Measurements from ENCODE around the gene MATK. TPM values are rescaled to one million over a fixed set of nuclear protein-coding genes. Genes with fewer than 3 reads are reported as not detected.
A peak's percentile ranks its signal among the peaks of the same experiment; 100 is the strongest.
"Not testable (repeated sequence)": the region's sequence is repeated elsewhere in the genome, so short reads cannot be mapped to it uniquely, and the experiment has no call there.

The MATK gene
- total RNA-seq, 4 donors from 2014 or later, result 0.74 to 29.3 (median 3.3) TPM

DNA sequence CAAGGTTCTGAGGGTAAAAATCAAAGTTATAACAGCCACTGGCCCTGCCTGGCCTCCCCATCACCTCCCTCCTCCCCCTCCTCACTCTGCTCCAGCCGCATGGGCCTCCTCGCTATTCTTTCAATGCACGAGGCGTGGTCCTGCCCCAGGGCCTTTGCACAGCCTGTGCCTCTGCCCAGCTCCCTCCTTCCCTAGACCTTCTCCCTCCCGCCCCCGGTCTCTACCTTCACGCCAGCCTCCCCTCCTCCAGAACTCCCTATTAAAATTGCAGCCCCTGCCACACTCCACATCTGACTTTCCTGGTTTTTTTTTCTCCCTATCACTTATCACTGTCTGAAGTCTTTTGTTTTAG lies 17.5 kb downstream of the MATK start:
- ATAC-seq (ENCODE audit: low FRiP score) (no peak), DNase-seq (ENCODE audit: low spot score) (no peak)
- TF ChIP-seq, protein P1, sequence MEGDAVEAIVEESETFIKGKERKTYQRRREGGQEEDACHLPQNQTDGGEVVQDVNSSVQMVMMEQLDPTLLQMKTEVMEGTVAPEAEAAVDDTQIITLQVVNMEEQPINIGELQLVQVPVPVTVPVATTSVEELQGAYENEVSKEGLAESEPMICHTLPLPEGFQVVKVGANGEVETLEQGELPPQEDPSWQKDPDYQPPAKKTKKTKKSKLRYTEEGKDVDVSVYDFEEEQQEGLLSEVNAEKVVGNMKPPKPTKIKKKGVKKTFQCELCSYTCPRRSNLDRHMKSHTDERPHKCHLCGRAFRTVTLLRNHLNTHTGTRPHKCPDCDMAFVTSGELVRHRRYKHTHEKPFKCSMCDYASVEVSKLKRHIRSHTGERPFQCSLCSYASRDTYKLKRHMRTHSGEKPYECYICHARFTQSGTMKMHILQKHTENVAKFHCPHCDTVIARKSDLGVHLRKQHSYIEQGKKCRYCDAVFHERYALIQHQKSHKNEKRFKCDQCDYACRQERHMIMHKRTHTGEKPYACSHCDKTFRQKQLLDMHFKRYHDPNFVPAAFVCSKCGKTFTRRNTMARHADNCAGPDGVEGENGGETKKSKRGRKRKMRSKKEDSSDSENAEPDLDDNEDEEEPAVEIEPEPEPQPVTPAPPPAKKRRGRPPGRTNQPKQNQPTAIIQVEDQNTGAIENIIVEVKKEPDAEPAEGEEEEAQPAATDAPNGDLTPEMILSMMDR (IDR thresholded peaks at IDR 0.05), result no peak

DNA sequence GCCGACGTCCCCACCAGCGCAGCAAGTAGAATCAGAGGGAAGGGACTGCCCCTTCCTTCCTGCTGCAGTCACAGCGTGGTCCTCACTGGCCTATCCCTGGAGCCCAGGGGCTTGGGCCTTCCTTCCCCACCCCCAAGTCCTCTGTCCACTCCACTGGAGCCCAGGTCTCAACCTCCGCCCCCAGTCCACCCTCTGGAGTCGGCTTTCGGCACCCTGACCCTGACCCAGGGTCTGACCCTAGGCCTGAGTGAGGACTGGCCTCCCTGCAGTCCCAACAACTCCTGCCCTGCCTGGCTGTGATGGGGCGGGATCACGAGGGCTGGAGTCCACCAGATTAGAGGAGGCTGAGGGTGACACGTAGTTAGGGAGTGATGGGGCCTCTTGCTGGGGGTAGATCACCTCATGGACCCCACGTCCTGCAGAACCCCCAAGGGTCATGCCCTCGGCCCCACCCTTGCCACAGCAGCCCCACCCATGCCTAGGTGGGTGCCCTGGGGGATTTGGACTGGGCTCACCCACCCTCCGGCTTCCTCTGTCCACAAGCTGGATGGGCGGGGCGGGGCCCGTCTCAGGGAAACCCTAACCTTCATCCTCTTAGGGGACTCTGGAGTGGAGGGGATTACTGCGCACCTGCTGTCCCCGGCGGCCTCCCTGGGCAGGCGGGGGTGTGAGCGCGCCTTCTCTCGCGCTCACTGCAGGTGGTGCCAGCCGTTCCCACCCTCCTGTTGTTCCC lies 18.0 kb downstream of the MATK start:
- DNase-seq (ENCODE audit: low spot score) (no peak), ATAC-seq (ENCODE audit: low FRiP score) (no peak)
- TF ChIP-seq, protein P1 (IDR thresholded peaks at IDR 0.05), result no peak

DNA sequence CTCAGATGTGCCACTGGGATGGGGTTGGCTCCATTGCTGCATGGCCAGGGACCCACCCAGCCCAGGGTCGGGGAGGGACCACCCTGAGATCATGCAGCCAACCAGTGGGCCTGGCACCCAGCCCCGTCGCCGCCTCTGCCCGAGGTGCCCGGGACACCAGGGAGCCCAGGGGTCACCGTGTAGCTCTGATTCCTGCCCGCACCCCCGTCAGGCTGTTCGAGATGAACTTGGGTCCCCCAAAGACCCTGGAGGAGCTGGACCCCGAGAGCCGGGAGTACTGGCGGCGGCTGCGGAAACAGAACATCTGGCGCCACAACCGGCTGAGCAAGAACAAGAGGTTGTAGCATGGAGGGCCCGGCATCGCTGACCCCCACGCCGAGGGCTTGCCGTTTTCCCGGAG lies 19.1 kb downstream of the MATK start:
- DNase-seq (ENCODE audit: low spot score) (no peak), ATAC-seq (ENCODE audit: low FRiP score) (no peak)
- TF ChIP-seq, protein P1 (IDR thresholded peaks at IDR 0.05), result no peak

DNA sequence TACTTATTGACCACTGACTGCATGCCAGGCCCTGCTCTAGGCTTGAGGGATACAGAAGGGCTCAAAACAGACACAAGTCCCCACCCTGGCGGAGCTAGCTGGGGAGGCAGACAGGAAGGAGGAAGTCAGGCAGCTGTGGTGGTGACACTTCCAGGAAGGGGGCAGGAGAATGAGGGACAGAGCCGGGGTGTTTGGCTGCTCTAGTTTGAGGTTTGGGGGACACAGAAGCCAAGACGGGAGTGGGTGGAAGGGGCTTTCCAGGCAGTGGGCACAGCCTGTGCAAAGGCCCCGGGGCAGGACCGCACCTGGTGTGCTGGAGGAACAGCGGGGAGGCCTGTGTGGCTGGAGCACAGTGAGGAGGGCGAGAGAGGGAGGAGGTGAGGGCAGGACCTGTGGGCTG lies 19.7 kb downstream of the MATK start:
- TF ChIP-seq, protein P1 (IDR thresholded peaks at IDR 0.05), result no peak
- ATAC-seq (ENCODE audit: low FRiP score) (no peak), DNase-seq (ENCODE audit: low spot score) (no peak)

DNA sequence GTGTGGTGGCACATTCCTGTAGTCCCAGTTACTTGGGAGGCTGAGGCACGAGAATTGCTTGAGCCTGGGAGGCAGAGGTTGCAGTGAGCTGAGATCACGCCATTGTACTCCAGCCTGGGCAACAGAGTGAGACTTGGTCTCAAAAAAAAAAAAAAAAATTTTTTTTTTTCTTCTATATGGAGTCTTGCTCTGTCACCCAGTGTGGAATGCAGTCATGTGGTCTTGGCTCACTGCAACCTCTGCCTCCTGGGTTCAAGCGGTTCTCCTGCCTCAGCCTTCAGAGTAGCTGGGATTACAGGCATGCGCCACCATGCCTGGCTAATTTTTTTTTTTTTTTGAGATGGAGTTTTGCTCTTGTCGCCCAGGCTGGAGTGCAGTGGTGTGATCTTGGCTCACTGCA lies 20.4 kb downstream of the MATK start:
- ATAC-seq (ENCODE audit: low FRiP score); DNase-seq (ENCODE audit: low spot score): not testable (repeated sequence)

DNA sequence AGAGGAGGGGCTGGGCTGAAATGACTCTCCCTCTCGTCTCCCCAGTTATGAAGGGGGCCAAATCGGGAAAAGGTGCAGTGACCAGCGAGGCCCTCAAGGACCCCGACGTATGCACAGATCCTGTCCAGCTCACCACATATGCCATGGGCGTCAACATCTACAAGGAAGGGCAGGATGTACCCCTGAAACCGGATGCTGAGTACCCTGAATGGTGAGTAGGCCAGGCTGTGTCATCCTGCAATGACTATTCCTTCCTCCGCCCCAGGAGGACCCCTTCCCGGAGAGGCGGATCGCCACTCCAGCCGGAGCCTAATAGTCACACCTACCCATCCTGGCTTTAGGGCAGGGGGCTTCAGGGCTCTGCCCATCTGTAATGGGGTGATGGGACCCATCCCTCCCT lies 21.1 kb downstream of the MATK start:
- no peak for ATAC-seq (ENCODE audit: low FRiP score)
- DNase-seq (ENCODE audit: low spot score), result no peak
- TF ChIP-seq, protein P1 (IDR thresholded peaks at IDR 0.05), result no peak

DNA sequence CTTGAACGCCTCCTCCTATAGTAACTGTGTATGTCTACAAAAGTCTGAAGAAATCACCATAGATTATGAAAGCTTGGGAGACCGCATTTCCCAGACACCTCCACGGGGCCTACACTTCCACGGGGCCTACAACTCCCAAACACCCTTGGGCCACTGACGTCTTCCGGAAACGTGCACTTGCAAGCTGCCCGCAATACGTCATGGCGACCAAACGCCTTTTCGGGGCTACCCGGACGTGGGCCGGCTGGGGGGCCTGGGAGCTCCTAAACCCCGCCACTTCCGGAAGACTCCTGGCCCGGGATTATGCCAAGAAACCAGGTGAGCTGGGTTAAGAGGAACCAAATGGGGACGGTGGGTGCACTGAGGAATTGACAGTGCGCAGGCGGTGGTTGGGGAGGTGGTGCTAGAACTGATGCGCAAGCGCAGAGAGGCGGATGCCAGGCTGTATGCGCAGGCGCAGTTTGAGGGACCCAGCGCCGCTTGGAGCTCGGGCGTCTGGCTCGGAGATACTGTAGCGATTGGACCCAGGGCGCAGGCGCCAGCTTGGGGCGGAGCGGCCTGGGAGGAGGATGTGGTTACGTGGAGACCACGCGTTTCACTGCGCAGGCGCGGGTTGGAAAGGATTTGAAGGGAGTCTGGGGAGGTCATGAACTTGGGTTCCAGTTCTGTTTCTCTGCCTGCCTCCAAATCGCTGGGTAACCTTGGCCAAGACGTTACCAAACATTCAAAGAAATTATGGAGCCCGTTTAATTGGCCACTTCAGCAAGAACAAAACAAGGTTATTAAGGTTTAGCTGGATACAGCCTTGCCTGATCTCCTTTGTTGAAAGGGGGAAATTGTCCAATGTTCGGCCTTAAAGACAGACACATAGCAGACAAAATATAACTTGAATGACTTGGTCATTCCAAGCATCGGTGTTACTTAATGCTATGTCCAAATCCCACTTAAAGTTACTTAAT lies 23.4 kb downstream of the MATK start, which contains the start of gene MRPL54:
Gene MRPL54 (plus strand): TSS at position 182 of the 959 bp plus-strand sequence. CDS start 19 bp downstream, at position 201.
- TF ChIP-seq, protein P1 (IDR thresholded peaks at IDR 0.05), result no peak
- ATAC-seq (ENCODE audit: low FRiP score) (peak; percentile 97), DNase-seq (ENCODE audit: low spot score) (peak; percentile 96)

All from omental fat pad (tissue), 4 donors.